GM12873 (cell line): ENCODE data around the gene ESR1.

Experiments used
- TF ChIP-seq, protein P1 (sequence below): IDR thresholded peaks from 2 replicates; pipeline ENCODE4 v1.5.1; 2012; ENCODE audit warnings: low read depth, mild to moderate bottlenecking, moderate library complexity, low read length, control low read depth; ENCODE audit not compliant: insufficient read depth; ENCODE audit errors: missing control alignments

The ESR1 gene

DNA sequence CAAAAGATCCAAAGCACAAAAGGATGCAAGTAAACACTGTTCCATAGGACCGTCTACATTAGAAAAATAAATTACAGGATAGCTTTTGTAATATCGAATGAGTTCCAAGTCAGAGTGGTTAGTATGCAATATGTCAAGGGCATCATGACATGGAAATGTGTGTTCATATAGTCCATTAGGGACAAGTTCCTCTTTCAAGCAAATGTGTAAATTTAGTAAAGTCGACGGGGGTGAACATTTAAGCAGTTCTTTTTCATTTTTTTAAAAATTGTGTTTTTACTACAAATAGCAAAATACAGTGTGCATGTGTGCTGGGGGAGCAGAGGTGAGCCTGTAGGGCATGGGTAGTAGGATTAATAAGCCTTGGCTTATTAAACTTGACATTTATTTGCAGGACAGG, 359.0 kb downstream of the ESR1 start:
- TF ChIP-seq, protein P1, sequence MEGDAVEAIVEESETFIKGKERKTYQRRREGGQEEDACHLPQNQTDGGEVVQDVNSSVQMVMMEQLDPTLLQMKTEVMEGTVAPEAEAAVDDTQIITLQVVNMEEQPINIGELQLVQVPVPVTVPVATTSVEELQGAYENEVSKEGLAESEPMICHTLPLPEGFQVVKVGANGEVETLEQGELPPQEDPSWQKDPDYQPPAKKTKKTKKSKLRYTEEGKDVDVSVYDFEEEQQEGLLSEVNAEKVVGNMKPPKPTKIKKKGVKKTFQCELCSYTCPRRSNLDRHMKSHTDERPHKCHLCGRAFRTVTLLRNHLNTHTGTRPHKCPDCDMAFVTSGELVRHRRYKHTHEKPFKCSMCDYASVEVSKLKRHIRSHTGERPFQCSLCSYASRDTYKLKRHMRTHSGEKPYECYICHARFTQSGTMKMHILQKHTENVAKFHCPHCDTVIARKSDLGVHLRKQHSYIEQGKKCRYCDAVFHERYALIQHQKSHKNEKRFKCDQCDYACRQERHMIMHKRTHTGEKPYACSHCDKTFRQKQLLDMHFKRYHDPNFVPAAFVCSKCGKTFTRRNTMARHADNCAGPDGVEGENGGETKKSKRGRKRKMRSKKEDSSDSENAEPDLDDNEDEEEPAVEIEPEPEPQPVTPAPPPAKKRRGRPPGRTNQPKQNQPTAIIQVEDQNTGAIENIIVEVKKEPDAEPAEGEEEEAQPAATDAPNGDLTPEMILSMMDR, result no peak

DNA sequence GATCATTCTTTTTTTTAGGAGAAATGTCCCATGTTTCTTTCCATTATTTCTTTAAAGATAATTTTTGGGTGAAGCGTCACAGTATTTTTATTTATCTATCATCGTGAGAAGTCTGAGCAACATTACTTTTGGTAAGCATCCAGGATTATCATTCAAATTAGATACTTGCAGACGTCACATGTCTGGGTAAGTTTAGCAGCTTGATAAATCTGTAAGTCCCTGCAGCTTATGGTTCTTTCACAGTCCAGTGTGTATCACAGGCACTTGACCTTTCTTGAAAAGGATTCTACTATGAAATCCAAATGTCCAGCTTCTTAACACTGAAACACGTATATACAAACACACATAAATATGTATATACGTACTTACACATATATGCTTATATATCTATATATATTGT, 359.4 kb downstream of the ESR1 start:
- TF ChIP-seq, protein P1, result no peak

DNA sequence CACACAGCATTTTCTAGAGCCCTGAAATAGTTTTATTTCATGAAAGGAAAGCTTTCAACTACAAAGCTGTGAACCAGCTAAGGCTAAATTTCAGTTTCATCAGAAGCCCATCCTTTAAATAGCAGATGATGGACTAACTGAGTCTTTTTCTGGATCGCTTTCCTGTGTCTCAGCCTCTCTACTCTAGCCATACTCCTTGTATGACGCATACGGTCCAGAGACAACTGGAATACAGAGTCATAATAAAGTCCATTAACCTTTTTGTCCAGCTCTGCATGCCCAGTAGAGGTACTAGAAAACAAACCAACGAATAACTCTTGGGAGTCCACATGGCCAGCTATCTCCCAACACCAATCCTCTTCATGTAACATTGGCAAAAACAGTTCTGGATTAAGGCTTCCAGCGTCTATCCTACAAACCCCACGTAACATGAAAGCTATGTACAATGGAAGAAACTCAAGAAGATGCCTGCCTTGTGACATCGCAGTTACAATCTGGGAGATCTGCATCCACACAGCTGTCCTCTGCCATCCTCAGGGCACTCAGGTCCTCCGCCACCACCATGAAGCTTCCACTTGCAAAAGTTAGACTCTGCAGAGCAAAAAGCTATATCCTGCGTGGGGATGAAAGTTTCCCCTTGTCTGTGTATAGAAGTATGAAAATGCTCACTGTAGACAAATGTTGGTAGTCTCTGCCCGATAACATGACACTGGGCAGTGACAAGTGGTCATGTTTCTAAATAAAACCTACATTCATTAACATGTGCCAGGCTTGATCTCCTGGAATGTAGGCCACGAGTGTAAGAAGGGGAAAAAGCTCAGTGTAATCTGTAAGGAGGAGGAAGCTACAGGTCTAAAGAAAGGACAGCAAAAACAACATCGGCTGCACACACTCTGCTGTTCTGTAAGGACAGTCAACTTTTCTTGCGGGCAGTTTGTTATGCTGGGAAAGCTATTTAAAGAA, 360.4 kb downstream of the ESR1 start:
- TF ChIP-seq, protein P1, result no peak

DNA sequence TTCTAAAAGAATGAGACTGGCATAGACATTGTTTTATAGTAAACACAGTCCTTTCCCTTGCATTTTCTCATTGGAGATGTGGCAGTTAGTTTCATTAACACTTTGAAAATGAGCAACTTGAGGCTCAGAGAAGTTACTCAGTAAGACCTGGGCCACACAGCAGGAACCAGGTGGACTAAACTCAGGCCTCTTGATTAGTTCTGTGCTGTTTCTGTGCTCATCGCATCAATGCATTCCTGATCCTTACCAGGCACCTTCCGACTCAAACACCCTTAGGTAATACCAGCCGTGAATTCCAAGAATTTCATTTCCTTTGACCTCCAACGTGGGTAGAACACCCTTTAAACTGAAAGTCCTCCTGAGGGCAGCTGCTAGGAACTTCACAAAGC, 362.8 kb downstream of the ESR1 start:
- TF ChIP-seq, protein P1, result no peak

DNA sequence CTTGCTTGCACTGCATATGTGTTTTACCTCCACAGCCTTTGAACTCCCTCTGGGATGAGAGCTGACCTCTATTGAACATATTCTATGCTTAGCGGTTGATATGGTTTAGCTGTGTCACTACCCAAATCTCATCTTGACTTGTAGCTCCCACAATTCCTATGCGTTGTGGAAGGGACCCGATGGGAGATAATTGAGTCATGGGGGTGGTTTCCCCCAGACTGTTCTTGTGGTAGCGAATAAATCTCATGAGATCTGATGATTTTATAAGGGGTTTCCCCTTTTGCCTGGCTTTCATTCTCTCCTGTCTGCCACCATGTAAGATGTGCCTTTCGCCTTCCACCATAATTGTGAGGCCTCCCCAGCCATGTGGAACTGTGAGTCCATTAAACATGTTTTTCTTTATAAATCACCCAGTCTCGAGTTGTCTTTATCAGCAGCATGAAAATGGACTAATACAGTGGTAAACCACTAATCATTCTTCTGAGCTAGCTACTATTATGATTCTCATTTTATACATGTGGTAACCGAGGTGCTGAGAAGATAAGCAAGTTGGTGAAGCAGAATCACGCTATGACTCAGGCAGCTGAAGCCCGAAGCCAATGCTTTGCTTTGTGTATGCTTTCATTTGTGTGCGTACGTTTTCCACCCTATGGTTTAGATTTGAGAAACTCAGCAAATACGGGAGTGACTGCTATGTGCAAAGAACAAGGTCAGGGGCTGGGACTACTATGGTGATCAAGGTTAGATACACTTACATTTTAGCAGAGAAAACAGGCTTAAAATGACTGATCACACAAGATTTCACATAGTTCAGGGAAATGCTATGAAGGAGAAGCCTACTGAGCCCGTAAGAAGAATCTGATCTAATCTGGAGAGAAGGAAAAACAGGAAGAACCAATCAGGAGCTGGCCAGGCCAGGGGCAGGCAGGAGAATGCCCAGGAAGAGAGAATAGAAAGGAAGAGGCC, 363.5 kb downstream of the ESR1 start:
- TF ChIP-seq, protein P1, result no peak

DNA sequence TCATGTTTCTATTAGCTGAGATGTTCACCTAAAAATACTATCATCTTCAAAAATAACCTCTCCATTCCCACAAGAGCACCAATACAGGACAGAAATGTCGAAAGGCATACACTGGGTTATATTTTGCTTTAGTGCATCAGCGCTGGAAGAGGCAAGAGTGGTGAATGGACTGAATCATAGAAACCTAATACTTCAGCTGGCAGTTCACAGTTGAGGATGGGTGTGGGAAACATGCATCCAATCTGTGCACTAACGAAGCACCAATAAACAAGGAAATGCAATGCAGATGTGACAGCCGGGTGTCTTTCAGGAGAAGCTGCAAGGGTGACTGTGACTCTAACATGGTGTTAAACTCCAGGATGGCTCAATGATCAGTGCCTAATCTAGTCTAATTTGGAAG, 365.8 kb downstream of the ESR1 start:
- TF ChIP-seq, protein P1, result no peak

DNA sequence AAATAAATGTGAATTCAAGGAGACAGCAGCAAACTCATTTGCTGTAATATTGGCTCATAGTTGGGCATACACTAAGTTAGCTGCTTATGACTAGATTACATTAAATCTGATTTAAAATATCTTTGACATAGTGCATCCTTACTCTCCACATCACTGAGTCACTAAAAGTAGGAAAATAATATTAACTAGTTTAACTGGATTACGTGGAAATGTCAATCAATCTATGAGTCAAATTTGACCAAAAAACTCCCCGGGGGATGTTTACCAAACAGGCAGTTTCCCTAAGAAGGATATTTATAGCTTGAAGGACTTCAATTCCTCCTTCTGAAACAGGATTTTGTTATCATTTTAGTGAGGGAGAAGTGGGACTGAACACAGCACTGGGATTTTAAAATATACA, 366.5 kb downstream of the ESR1 start:
- TF ChIP-seq, protein P1, result no peak
